ENCODE measurements around the gene PLCH2.
"Not testable (repeated sequence)": the region's sequence is repeated elsewhere in the genome, so short reads cannot be mapped to it uniquely, and the experiment has no call there.

PLCH2 gene

DNA sequence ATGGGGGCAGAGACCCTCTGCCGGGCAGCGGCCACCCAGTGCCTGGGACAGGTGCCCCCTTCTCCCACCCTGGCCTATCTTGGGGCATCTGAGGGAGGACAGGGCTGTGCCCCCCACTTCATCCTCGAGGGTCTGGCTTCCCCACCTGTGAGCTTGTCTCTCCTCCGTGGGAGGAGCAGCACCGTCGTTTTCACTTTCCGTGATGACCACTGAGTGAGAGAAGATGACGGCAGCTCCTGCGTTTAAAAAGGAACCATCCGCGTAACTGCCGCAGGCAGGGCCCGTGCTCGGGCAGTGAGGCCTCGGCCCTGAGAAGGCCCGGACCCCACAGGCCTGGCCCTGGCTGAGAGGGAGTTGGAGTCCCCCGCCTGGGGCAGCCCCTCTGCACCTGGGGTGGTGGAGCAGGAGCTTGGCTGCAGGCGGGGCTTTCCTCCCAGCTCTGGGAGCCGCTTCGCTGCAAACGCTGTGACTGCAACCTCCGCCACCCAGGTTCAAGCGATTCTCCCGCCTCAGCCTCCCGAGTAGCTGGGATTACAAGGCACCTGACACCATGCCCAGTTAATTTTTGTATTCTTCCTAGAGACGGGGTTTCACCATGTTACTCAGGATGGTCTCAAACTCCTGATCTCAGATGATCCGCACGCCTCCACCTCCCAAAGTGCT lies 73.4 kb downstream of the PLCH2 start:
- DNase-seq, result not testable (repeated sequence)

- DNase-seq, result not testable (repeated sequence)
Observed at GRCh38 chr1:2550309-2550861, 74.3 kb downstream of the PLCH2 start.

GRCh38 chr1:2551544-2551943 lies 75.5 kb downstream of the PLCH2 start:
- DNase-seq, result not testable (repeated sequence)

- DNase-seq, result no peak
Observed at GRCh38 chr1:2552189-2552588, 76.1 kb downstream of the PLCH2 start.

DNA sequence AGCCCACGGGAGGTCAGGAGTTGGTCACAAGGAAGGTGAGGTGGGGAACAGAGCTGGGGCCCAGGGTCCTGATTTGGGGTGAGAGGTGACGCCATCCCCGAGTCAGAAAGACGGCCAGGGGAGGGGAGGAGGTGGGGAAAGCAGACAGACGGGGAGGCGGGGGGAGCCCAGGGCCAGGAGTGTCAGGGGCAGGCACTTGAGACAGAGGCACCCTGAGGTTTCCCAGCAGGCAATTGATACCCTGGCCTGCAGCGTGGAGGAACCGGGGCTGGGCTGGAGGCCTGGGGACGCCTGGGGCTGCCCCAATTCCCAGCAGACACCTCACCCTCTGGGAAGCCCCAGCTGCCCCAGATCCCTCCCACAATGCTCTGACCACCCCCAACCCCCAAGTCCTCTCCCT lies 77.0 kb downstream of the PLCH2 start:
- DNase-seq, result not testable (repeated sequence)

DNA sequence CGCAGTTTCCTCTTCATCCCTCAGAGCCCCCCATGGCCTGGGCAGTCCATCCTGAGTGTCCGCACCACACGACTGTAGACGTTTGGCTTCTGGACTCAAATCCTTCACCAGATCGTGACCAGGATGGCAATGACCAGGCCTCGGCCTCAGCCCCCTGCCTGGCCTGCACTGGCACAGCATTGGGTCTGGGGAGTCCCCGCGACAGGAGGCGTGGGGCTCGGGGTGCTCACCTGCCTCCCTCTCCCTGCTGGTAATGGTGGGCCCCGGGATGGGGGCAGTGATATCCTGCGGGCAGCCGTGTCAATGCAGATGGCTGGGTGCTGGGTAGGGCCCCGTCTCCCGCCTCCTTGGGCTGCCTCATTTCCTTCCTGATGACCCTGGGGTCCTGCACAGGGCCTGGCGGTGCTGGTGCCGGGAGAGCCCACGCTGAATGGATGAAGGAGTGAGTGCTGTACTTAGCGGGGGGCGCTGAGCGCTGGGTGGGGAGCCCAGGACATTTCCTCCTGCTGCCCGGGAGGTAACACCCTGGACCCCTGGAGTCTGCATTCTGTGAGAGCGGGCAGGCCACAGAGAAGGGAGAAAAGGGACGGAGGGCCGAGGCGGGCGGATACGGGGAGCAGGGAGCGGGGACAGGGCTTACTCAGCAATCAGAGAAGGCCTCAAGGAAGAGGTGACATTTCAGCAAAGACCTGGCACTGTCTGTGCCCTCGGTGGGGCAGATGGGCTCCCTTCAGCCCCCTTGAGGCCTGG lies 78.0 kb downstream of the PLCH2 start:
- DNase-seq, result no peak

- no peak for DNase-seq
Observed at GRCh38 chr1:2554621-2555387, 78.7 kb downstream of the PLCH2 start.

Data from NCI-H2029 (cell line).